ENCODE data around the gene MEGF6.
A peak's percentile ranks its signal among the peaks of the same experiment; 100 is the strongest.

Gene MEGF6, protein sequence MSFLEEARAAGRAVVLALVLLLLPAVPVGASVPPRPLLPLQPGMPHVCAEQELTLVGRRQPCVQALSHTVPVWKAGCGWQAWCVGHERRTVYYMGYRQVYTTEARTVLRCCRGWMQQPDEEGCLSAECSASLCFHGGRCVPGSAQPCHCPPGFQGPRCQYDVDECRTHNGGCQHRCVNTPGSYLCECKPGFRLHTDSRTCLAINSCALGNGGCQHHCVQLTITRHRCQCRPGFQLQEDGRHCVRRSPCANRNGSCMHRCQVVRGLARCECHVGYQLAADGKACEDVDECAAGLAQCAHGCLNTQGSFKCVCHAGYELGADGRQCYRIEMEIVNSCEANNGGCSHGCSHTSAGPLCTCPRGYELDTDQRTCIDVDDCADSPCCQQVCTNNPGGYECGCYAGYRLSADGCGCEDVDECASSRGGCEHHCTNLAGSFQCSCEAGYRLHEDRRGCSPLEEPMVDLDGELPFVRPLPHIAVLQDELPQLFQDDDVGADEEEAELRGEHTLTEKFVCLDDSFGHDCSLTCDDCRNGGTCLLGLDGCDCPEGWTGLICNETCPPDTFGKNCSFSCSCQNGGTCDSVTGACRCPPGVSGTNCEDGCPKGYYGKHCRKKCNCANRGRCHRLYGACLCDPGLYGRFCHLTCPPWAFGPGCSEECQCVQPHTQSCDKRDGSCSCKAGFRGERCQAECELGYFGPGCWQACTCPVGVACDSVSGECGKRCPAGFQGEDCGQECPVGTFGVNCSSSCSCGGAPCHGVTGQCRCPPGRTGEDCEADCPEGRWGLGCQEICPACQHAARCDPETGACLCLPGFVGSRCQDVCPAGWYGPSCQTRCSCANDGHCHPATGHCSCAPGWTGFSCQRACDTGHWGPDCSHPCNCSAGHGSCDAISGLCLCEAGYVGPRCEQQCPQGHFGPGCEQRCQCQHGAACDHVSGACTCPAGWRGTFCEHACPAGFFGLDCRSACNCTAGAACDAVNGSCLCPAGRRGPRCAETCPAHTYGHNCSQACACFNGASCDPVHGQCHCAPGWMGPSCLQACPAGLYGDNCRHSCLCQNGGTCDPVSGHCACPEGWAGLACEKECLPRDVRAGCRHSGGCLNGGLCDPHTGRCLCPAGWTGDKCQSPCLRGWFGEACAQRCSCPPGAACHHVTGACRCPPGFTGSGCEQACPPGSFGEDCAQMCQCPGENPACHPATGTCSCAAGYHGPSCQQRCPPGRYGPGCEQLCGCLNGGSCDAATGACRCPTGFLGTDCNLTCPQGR (N-terminal part only)

DNA sequence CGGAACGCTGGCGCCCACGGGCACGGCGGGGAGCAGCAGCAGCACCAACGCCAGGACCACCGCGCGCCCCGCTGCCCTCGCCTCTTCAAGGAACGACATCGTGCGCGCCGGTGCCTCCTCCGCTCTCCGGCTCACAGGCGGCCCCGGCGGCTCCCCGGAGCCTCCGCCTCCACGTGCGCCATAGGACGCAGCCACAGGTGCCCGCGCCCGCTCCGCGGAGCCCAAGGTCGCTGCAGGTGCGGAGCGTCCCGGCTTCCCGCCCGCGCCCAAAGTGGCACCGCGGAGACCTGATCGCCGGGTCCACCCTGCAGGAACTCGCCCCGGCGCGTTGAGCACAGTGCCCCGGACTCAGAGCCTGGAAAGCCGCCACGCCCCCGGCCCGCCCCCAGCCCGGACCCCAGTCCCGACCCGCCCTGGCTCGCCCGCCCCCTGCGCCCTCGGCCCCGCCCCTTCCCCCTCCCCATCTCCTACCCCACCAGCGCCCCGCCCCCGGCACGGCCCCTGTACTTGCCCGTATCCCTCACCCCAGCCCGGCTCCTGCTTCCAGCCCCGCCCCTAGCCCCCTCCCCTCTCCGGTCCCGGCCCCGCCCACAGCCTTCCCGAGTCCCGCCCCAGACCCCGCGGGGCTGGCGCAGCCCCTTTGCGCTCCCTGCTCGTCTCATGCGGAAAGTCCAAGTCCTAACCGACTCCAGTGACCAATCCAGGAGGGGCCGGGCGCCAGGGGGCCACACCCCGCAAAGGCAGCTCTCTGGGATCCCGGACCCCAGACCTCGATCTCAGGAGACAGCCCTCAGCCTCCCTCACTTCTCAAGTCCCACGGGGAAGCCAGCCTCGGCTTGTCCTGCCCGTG is at the start of gene MEGF6:
TSS of gene MEGF6 (minus strand) at position 339 of the 850 bp plus-strand sequence. CDS start at position 99, 240 bp downstream.
- peak; percentile 24 to 52 for DNase-seq (ENCODE audit: extremely low read depth in 1 of 2, low read depth in 1 of 2)

DNA sequence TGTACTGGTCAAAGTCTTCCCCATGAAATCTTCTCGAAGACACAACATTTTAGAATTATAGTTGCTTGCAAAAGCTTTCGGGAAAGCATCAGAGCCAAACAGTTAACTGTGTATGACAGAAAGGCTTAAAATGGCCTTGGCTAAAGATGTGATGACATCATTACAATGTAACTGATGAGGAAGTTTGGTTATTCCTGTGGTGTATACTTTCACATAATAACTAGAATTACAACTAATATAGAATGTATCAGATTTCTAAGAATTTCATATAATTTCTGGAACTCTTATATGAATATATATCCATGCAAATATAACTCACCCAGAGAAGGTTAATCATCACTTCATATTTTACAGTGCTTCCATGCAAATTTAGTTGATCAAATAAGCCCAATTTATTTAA is 49.4 kb upstream of the MEGF6 start:
- DNase-seq (ENCODE audit: extremely low read depth in 1 of 2, low read depth in 1 of 2) = no peak

DNA sequence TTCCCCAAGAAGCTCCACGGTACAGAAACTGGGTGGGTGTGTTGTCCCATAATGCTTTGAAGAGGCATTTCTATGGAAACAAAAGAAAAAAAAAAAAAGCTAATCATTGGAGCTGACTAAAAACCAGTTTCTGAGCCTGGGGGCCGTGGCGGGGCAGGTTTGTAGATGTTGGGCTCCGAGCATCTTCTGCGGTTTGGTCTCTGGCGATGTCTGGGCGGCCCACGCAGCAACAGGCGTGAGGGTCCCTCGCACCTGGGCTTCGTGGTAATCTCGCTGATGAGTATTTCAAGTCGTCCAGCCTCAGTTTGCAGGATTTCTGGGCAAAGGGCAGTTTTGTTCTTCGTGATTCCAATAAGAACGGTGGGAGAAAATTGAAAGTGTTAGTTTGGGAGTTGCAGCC is 47.8 kb upstream of the MEGF6 start:
- no peak for DNase-seq (ENCODE audit: extremely low read depth in 1 of 2, low read depth in 1 of 2)

DNA sequence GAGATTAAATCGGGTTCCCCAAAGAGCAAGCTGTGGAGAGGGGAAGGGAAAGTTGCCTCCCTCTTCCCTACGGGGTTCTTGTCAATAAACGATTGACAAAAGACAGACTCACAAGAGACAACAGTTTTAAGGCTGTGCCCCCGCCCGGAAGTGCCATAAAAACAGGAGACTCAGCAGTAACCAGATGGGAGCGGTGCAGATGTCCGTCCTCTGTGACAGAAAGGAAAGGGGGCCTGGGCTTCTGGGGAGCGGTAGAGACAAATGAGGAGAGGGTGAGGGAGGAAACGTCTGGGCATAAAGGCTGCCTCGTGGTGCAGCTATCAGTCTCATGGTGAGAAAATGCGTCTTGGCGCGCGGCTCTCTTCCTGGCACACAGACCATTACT is 46.9 kb upstream of the MEGF6 start:
- no peak for DNase-seq (ENCODE audit: extremely low read depth in 1 of 2, low read depth in 1 of 2)

DNA sequence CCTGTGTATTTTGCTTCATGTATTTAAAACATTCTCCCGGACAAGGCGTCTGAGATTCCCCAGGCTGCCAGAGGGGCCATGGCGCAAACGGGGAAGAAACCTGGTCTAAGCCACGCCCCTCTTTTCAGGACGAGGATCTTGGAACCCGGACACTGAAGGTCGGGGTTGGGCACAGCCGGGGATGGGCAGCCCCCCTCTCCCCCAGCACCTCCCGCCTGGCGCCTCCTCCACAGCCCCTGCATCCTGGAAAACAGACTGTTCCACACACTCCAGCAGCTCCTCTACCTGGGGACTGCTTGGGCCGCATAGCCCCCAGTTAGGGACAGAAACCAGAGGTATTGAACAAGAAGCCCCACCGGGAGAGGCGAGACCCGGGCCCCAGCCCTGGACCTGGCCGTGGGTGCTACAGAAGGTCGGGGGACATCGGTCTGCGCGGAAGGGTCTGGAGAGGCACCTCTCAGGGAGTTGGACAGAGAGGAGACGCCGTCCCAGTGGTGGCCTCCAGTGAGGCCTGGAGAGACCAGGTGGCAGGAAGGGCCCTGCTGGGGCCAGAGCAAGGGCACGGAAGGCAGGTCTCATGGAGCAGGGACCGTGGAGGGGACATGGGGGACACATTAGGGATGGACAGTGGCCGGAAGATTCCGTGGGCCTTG is 46.4 kb upstream of the MEGF6 start:
- no peak for DNase-seq (ENCODE audit: extremely low read depth in 1 of 2, low read depth in 1 of 2)

DNA sequence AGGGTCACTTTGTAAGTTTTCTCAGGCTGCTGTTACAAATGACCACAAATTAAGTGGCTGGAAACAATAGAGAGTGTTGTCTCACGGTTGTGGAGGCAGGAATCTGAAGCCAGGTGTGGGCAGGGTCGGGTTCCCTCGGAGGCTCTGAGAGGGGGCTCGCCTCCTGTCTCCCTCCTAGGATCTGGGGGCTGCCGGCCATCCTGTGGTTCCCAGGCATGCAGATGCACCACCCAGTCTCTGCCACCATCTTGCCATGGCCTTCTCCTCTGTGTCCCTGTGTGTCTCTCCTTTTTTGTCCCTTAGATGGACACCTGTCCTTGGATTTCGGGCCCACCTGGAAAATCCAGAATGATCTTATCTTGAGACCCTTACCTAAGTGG is 45.8 kb upstream of the MEGF6 start:
- no peak for DNase-seq (ENCODE audit: extremely low read depth in 1 of 2, low read depth in 1 of 2)

DNA sequence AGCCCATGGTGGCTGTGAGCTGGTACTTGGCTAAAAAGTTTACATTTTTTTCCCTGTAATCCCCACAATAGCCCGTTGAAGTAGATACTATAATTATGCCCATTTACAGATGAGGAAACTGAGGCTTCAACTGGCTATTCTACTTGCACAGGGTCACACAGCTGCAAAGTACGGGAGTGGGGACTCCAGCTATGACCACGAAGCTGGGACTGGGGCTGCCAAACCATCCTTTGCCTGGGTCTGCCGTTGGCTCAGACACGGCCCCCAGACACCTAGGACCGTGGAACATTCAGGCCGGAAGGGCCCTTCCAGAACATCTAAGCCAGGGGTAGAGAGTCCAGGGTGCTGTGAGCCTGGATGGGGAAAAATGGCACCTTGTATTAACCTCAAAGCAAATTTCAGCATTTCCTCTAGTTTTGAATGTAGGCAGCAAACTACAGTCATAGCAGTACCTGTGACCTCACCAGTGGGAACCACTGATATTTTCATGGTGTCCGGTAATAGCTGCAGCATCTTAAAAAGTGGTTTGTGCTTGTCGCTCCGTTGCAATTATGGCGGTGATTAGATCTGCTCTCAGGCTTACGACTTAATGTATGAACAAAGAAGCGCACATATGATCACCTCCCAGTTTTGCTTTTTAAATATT is 45.3 kb upstream of the MEGF6 start:
- DNase-seq (ENCODE audit: extremely low read depth in 1 of 2, low read depth in 1 of 2) = no peak

DNA sequence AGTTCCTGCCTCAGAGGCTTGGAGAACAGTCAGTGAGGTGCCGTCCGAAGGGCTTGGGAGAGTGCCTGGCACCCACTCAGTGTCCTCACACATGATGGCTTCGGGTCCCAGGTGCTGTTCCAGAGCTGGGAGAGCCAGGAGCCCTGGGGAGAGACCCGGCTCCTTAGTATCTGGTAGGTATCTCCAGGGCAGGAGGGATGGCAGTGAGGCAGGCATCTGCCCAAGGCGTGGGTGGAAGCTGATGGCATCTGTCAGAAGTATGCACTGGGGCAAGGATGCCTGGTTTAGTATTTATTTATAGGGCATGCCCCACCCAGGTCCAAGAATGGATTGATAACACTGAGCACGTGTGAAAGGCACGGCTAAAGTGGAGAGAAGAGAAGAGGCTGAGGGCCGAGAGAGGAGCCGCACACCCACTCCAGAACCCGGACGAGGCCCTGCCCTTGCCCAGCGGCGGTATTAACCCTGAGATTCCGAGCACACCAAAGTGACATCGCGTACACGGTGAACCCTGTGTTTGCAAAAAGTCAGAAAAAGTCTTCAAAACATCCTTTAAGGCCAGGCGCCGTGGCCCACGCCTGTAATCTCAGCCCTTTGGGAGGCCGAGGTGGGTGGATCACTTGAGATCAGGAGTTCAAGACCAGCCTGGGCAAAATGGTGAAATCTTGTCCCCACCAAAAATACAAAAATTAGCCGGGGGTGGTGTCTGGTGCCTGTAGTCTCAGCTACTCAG is 43.4 kb upstream of the MEGF6 start:
- no peak for DNase-seq (ENCODE audit: extremely low read depth in 1 of 2, low read depth in 1 of 2)

DNA sequence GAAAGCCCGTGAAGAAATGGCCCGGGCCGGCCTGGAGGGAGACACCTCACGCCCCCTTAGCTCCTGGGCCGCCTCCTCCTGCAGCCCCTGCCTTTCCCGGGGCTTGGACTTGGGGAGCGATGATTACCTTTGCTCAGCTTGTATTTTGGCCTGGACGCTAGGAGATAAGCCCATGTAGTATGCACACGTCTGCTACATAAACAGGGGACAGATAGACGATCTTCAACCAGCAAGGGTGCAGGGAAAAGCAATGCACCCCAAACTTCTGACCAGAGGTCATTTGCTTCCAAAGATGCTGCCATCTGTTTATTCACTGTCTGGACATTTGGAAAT is 41.9 kb upstream of the MEGF6 start:
- no peak for DNase-seq (ENCODE audit: extremely low read depth in 1 of 2, low read depth in 1 of 2)

DNA sequence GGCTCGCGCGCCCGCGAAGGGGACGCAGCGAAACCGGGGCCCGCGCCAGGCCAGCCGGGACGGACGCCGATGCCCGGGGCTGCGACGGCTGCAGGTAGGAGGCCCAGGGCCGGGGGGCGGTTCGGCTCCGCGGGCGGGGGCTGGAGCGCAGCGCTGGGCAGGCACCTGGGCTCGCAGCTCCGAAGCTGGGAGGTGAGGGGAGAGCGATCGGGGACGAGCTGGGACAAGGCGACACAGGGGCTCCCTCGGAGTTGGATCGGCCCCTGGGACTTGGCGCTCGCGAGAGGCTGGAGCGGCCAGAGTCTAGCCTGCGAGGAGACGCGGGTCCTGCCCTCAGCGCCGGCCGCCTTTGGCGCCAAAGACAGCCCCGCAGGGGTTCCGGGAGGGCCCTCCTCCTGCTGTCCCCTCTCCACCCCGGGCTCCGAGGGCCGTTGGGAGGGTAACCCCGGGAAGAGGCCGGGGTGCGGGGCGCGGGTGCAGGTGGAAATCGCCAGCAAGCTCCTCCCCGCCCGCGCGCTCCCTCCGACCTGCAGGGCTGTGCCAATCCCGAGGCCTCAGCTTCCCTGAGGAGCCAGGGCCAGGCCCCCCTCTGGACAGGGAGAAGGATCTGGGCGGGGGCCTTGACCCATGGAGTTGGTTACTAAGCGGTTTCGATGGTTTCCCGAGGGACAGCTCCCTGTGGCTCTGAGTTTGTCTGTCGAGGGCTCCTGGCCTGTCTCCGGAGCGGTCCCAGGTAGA is 41.4 kb upstream of the MEGF6 start:
- no peak for DNase-seq (ENCODE audit: extremely low read depth in 1 of 2, low read depth in 1 of 2)

DNA sequence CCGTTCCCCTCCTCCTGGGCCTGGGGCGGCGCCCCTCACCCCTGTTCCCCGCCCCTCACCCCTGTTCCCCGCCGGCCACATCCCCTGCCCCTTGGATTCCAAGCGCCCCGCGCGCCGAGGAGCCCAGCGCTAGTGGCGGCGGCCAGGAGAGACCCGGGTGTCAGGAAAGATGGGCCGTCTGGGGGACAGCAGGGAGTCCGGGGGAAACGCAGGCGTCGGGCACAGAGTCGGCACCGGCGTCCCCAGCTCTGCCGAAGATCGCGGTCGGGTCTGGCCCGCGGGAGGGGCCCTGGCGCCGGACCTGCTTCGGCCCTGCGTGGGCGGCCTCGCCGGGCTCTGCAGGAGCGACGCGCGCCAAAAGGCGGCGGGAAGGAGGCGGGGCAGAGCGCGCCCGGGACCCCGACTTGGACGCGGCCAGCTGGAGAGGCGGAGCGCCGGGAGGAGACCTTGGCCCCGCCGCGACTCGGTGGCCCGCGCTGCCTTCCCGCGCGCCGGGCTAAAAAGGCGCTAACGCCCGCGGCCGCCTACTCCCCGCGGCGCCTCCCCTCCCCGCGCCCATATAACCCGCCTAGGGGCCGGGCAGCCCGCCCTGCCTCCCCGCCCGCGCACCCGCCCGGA is 40.7 kb upstream of the MEGF6 start, which contains the start of gene TP73:
TSS of gene TP73 (plus strand) at position 587 of the 618 bp plus-strand sequence. CDS start 29,850 bp downstream, outside the sequence.
- DNase-seq (ENCODE audit: extremely low read depth in 1 of 2, low read depth in 1 of 2) = no peak

DNA sequence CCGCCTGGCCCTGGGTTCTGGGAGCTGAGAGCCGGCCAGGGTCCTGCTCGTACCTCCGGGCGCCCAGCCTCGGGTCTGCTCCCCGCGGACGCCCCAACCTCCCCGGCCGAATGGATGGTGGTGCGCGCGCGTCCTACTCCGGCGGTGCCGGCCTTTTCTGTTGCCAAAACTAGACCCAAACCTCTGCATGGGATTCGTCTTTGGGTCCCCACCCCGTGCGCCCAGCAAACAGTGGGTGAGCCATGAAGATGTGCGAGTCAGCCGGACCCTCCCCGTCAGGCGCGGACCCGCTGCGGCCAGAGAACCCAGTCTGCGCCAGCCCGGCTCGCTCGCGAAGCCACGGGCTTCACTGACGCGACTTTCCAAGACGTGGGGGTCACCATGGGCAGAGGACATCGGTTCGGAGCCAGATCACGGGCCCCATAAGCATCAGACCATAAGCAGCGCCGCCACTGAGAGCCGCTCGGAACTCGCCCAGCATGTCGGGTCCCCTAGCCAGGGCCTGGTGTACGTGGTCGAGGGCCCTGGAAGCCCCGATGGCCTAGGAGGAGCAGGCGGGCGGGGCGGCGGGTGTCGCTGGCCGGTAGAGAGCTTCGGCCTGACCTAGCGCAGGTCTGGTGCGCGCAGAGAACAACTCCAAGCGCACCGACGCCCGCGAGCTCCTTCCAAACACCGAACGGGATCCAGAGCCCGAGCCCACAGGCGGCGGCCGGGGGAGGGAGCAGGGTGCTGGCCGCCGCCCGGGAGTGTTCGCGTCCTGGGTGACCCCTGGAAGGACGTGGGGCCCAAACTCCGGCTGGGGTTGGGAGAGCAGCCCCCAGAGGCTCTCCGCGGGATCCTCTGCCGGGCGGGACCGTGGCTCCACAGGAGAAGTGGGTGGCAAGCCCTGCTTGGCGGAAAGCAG is 40.0 kb upstream of the MEGF6 start:
- DNase-seq (ENCODE audit: extremely low read depth in 1 of 2, low read depth in 1 of 2) = no peak

DNA sequence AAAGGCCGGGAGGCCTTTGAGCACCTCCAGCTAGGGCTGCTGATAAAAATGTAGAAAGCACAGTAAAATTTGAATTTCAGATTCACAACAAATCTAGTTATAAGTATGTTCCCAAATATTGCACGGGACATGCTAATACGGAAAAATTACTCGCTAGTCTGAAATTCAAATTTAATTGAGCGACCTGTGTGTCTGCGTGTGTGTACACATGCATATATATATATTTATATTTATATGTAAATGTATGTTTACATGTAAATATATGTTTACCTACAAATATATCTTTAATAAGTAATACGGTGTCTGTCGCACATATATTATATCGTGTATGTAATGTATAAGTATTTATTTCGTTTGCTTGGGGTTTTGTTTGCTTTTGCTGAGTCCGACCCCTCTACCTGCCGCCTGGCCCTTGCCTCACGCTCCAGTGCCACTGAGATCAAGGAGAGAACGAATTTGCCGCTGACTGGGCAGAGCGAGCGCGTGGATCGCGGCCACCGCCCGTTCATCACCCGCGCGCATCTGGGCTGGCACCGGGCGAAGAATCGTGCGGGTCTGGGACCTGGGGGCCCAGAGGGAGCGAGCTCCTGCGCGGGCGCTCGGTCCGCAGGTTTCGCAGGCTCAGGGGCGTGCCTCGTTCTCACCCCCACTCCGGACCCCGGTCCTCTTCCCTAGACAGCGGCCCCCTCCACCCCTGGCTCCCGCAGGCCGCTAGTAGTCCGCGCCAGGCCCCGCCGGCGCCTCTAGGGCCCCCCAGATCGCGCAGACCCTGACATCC is 39.1 kb upstream of the MEGF6 start:
- no peak for DNase-seq (ENCODE audit: extremely low read depth in 1 of 2, low read depth in 1 of 2)

DNA sequence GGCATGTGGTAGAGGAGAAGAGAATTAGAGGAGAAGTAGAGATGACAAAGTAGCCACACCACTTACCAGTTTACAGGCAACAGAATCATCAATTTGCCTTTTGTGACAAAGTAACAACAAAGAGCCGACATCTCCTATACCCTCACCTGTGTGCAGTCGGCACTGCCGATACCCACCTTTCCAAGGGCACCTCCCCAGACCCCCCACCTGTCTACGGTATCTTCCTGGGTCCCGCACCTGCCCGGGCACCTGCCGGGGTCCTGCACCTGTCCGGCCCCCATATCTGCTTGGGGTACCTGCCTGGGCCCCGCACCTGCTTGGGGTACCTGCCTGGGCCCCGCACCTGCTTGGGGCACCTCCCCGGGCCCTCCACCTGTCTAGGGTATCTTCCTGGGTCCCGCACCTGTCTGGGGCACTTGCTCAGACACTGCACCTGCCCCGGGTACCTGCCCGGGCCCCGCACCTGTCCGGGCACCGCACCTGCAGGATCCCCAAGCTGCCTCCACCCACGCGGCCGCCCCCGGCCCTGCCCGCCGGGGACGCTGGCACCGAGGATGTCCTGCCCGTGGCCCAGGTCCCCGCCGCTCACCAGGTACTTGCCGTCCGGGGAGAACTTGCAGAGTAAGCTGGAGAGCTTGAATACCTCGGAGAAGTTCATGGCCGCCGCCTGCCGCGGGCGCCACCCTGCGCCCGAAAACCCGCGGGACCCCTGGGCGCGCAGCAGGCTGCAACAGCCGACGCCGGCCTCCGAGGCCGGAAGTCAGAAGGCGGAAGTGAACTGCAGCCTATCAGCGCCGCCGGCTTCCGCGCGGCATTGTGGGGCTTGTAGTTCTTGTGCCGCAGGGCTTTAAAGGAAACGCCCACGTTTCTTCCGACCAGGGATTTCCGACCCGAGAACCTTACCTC is 38.3 kb upstream of the MEGF6 start, which contains the start of gene WRAP73:
TSS of gene WRAP73 (minus strand) at position 762 of the 906 bp plus-strand sequence. CDS start at position 658, 104 bp downstream.
- DNase-seq (ENCODE audit: extremely low read depth in 1 of 2, low read depth in 1 of 2) = peak; percentile 59 to 81

DNA sequence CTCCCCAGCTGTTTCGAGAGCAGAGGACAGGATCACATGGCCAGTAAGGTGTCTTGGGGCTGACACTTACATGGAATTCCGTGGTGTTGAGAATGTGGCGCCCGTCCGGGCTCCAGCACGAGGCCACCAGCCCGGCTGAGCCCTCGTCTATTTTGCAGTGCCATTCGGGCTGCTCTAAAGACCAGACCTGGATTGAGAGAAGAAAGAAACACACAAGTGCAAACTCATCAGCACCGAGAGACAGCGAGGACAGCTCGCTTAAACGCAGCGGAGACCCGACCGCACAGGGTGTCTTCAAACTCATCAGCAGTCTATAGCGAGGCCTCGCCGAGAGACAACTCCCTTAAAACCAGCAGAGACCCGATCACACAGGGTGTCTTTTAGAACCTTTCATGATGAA is 35.3 kb upstream of the MEGF6 start:
- no peak for DNase-seq (ENCODE audit: extremely low read depth in 1 of 2, low read depth in 1 of 2)
